ENCODE measurements around the gene PTPRZ1. TPM values are rescaled to one million over a fixed set of nuclear protein-coding genes. Genes with fewer than 3 reads are reported as not detected.

PTPRZ1 gene
- polyA plus RNA-seq, 4 donors, result 2.8 to 5.0 (median 3.4) TPM

- no peak for DNase-seq (ENCODE audit: low read depth in 4 of 4, low spot score in 3 of 4)
These were observed 14.7 kb downstream of the PTPRZ1 start for GRCh38 chr7:121887634-121888033.

- DNase-seq (ENCODE audit: low read depth in 4 of 4, low spot score in 3 of 4), result no peak
These were observed 17.9 kb downstream of the PTPRZ1 start for GRCh38 chr7:121890833-121891232.

- no peak for DNase-seq (ENCODE audit: low read depth in 4 of 4, low spot score in 3 of 4)
These were observed 18.8 kb downstream of the PTPRZ1 start for GRCh38 chr7:121891731-121892130.

GRCh38 chr7:121901026-121901425 lies 28.1 kb downstream of the PTPRZ1 start:
- DNase-seq (ENCODE audit: low read depth in 4 of 4, low spot score in 3 of 4), result no peak

GRCh38 chr7:121904120-121904519 lies 31.2 kb downstream of the PTPRZ1 start:
- DNase-seq (ENCODE audit: low read depth in 4 of 4, low spot score in 3 of 4), result no peak

GRCh38 chr7:121908042-121908441 lies 35.1 kb downstream of the PTPRZ1 start:
- DNase-seq (ENCODE audit: low read depth in 4 of 4, low spot score in 3 of 4), result no peak

- no peak for DNase-seq (ENCODE audit: low read depth in 4 of 4, low spot score in 3 of 4)
These were observed 36.9 kb downstream of the PTPRZ1 start for GRCh38 chr7:121909716-121910345.

GRCh38 chr7:121913947-121914675 lies 41.1 kb downstream of the PTPRZ1 start:
- no peak for DNase-seq (ENCODE audit: low read depth in 4 of 4, low spot score in 3 of 4)

- DNase-seq (ENCODE audit: low read depth in 4 of 4, low spot score in 3 of 4), result no peak
These were observed 41.8 kb downstream of the PTPRZ1 start for GRCh38 chr7:121914676-121915279.

GRCh38 chr7:121916211-121916610 lies 43.2 kb downstream of the PTPRZ1 start:
- no peak for DNase-seq (ENCODE audit: low read depth in 4 of 4, low spot score in 3 of 4)

- no peak for DNase-seq (ENCODE audit: low read depth in 4 of 4, low spot score in 3 of 4)
These were observed 47.0 kb downstream of the PTPRZ1 start for GRCh38 chr7:121919986-121920385.

GRCh38 chr7:121924269-121925186 lies 51.6 kb downstream of the PTPRZ1 start:
- DNase-seq (ENCODE audit: low read depth in 4 of 4, low spot score in 3 of 4), result no peak

GRCh38 chr7:121931149-121931902 lies 58.4 kb downstream of the PTPRZ1 start:
- DNase-seq (ENCODE audit: low read depth in 4 of 4, low spot score in 3 of 4), result no peak

- DNase-seq (ENCODE audit: low read depth in 4 of 4, low spot score in 3 of 4), result no peak
These were observed 59.8 kb downstream of the PTPRZ1 start for GRCh38 chr7:121932768-121933167.

GRCh38 chr7:121936951-121937623 lies 64.1 kb downstream of the PTPRZ1 start:
- DNase-seq (ENCODE audit: low read depth in 4 of 4, low spot score in 3 of 4), result no peak

GRCh38 chr7:121938429-121938996 lies 65.6 kb downstream of the PTPRZ1 start:
- DNase-seq (ENCODE audit: low read depth in 4 of 4, low spot score in 3 of 4), result no peak

- no peak for DNase-seq (ENCODE audit: low read depth in 4 of 4, low spot score in 3 of 4)
These were observed 68.0 kb downstream of the PTPRZ1 start for GRCh38 chr7:121940918-121941317.

GRCh38 chr7:121941830-121942229 lies 68.9 kb downstream of the PTPRZ1 start:
- DNase-seq (ENCODE audit: low read depth in 4 of 4, low spot score in 3 of 4), result no peak

GRCh38 chr7:121945066-121945465 lies 72.1 kb downstream of the PTPRZ1 start:
- no peak for DNase-seq (ENCODE audit: low read depth in 4 of 4, low spot score in 3 of 4)

Data from right renal pelvis (tissue), 4 donors.